ENCODE data around the gene LIN9. TPM values are rescaled to one million over a fixed set of nuclear protein-coding genes. Genes with fewer than 3 reads are reported as not detected.

LIN9 gene
- total and polyA plus RNA-seq, 10 of the 15 experiments (the other 5 are each of a cell fraction or from before 2014, with no cell fraction given), result 5.9 to 13.5 (median 8.3) TPM

GRCh38 chr1:226279498-226279897 lies 29.5 kb downstream of the LIN9 start:
- 100% methylated on average over 1 of the region's 5 CpGs for WGBS (ENCODE audit: insufficient coverage, insufficient replicate concordance, low lambda C conversion rate, missing lambda C conversion rate)
- Histone ChIP-seq H3K9me3 (replicated peaks; ENCODE audit: control insufficient read depth, insufficient read depth, low read length) (no peaks in the 10 kb centered on the region), H3K4me3 (no peak overlapping the region), H2AFZ (ENCODE audit: control insufficient read depth, low read depth, low read length) (no peak overlapping the region), H3K79me2 (ENCODE audit: control insufficient read depth, insufficient read depth, low read length) (no peaks in the 10 kb centered on the region), H3K4me2 (ENCODE audit: control insufficient read depth, insufficient read depth) (no peak overlapping the region), H3K27ac (ENCODE audit: control insufficient read depth, insufficient read depth) (no peak overlapping the region), H3K4me1 (ENCODE audit: control insufficient read depth, insufficient read depth, low read length) (no peaks in the 10 kb centered on the region), H3K27me3 (replicated peaks in 1 of 2; ENCODE audit: control insufficient read depth in 2 of 2, insufficient read depth in 2 of 2, low read length in 1 of 2) (no peaks in the 10 kb centered on the region), H4K20me1 (ENCODE audit: control insufficient read depth, insufficient read depth) (no peaks in the 10 kb centered on the region), H3K36me3 (ENCODE audit: control insufficient read depth in 2 of 2, insufficient read depth in 2 of 2, low read length in 1 of 2) (no peaks in the 10 kb centered on the region; a peak in 1 of 4 replicates), H3K9ac (ENCODE audit: control insufficient read depth, insufficient read depth, low read length) (no peak overlapping the region)
- POLR2A ChIA-PET, result interaction anchor here (0.6 kb wide), 2 partner anchors 11 to 692 kb away, joined by 6 to 7 read pairs; no protein-coding TSS in a partner anchor
- in situ Hi-C loops (cut with MboI) (no loop called here), intact Hi-C loops (cut with micrococcal nuclease; ENCODE audit: unreplicated experiment) (no loop called here)
- no peak for TF ChIP-seq RUNX3 (IDR thresholded peaks at IDR 0.05; ENCODE audit: low read length)
- TF ChIP-seq STAT1 (conservative IDR thresholded peaks at IDR 0.05), result no peak
- TF ChIP-seq BMI1 (IDR thresholded peaks at IDR 0.05; ENCODE audit: borderline replicate concordance), result no peak
- TF ChIP-seq IKZF1 (conservative IDR thresholded peaks at IDR 0.05), result no peak
- no peak for TF ChIP-seq SKIL (IDR thresholded peaks at IDR 0.05; ENCODE audit: low read depth, poor library complexity, severe bottlenecking)
- no peak for TF ChIP-seq EZH2 (IDR thresholded peaks at IDR 0.05; ENCODE audit: borderline replicate concordance, control insufficient read depth, low read depth, low read length)
- TF ChIP-seq BRCA1 (IDR thresholded peaks at IDR 0.05; ENCODE audit: low read depth, low read length), result no peak
- no peak for TF ChIP-seq MYB (IDR thresholded peaks at IDR 0.05; ENCODE audit: borderline replicate concordance, low read depth, low read length)
- TF ChIP-seq CHD2 (IDR thresholded peaks at IDR 0.05; ENCODE audit: borderline replicate concordance, low read depth, low read length), result no peak
- TF ChIP-seq MEF2A (IDR thresholded peaks at IDR 0.05; ENCODE audit: insufficient read depth, low read depth, low read length), result no peak
- no peak for TF ChIP-seq CUX1 (IDR thresholded peaks at IDR 0.05; ENCODE audit: insufficient replicate concordance, low read depth, low read length)
- no peak for TF ChIP-seq RELA (IDR thresholded peaks at IDR 0.05; ENCODE audit: borderline replicate concordance, partially characterized antibody)
- no peak for TF ChIP-seq CBFB (IDR thresholded peaks at IDR 0.05; ENCODE audit: low read depth)
- no peak for TF ChIP-seq ZNF217 (IDR thresholded peaks at IDR 0.05)
- BruUV-seq (replicated peaks), result no TSS peak
- ATAC-seq (no peak), DNase-seq (ENCODE audit: low read depth, low spot score) (no peak), FAIRE-seq (no peak)
- RAD21 ChIA-PET (ENCODE audit: unreplicated experiment), result no interaction called here
- SMC1A ChIA-PET (ENCODE audit: uncharacterized antibody, unreplicated experiment), result interaction anchor here (2.3 kb wide), 1 partner anchor 54 kb away, joined by 7 read pairs; no protein-coding TSS in a partner anchor
- CTCF ChIA-PET, result interaction anchor here (1.1 to 1.9 kb wide), 3 partner anchors 78 to 219 kb away, joined by 3 to 6 read pairs (median 3); no protein-coding TSS in a partner anchor

All from GM12878 (cell line).